Astrocyte of the cerebellum (primary cell): ENCODE measurements around the gene HERPUD1.
A peak's percentile ranks its signal among the peaks of the same experiment; 100 is the strongest.
"Not testable (repeated sequence)": the region's sequence is repeated elsewhere in the genome, so short reads cannot be mapped to it uniquely, and the experiment has no call there.

Experiments
- DNase-seq: peaks from one replicate; pipeline ENCODE4 v3.0.0-alpha.2; 2011; ENCODE audit warnings: low read depth
- H3K4me3 ChIP-seq: 2 replicates; pipeline ENCODE4 v1.5.1; 2011; ENCODE audit warnings: mild to moderate bottlenecking, low read depth, low read length, moderate library complexity
- CTCF ChIP-seq: IDR thresholded peaks from 2 replicates; pipeline ENCODE4 v1.5.1; 2012; ENCODE audit warnings: low read length, low read depth, moderate library complexity, mild to moderate bottlenecking; ENCODE audit errors: missing control alignments
- in situ Hi-C: cut with HindIII; loops from 2 replicates; pipeline ENCODE4 v1.10.0; 2017; ENCODE audit warnings: low sequenced_read_pairs

HERPUD1 gene

GRCh38 chr16:56933828-56934598, 2.1 kb downstream of the HERPUD1 start:
- DNase-seq = no peak
- in situ Hi-C loops = loop anchor here (5.0 kb wide), 1 partner anchor 67 kb away; the partner anchor contains the start of gene SLC12A3
- peak overlapping the region; percentile 99 for H3K4me3 ChIP-seq
- TF ChIP-seq CTCF = no peak

- in situ Hi-C loops = loop anchor here (5.0 kb wide), 1 partner anchor 67 kb away; the partner anchor contains the start of gene SLC12A3
- not testable (repeated sequence) for DNase-seq
- H3K4me3 ChIP-seq = peak overlapping the region; percentile 99
Measured at GRCh38 chr16:56934599-56935145, 2.7 kb downstream of the HERPUD1 start.

- TF ChIP-seq CTCF = no peak
- in situ Hi-C loops = no loop called here
- no peak for DNase-seq
- H3K4me3 ChIP-seq = peak overlapping the region; percentile 99
Measured at GRCh38 chr16:56935201-56935600, 3.3 kb downstream of the HERPUD1 start.

- DNase-seq = no peak
- no peak for TF ChIP-seq CTCF
- in situ Hi-C loops = no loop called here
- H3K4me3 ChIP-seq = no peak overlapping the region
Measured at GRCh38 chr16:56936491-56936890, 4.5 kb downstream of the HERPUD1 start.

- H3K4me3 ChIP-seq = no peak overlapping the region
Measured at GRCh38 chr16:56936950-56937349, 5.0 kb downstream of the HERPUD1 start.

GRCh38 chr16:56938664-56939513, 6.9 kb downstream of the HERPUD1 start:
- DNase-seq = no peak
- no peak overlapping the region for H3K4me3 ChIP-seq
- in situ Hi-C loops = no loop called here
- no peak for TF ChIP-seq CTCF

More at GRCh38 chr16:56936950-56937349, 5.0 kb downstream of the HERPUD1 start:
- no peak for DNase-seq
- TF ChIP-seq CTCF = no peak
- in situ Hi-C loops = no loop called here
